Body of pancreas (tissue), 4 donors: ENCODE measurements around the gene ST3GAL3.

ENCODE experiments used
- CTCF ChIP-seq, 7 experiments: fragments of 450-650 bp in 4 of 7; fragments of 200-600 bp in 3 of 7; sonication (generic) in 3 of 7; IDR thresholded peaks; one replicate each; pipeline ENCODE4 v1.5.1; 2016 to 2019; ENCODE audit warnings: antibody characterized with exemption in 7 of 7
- POLR2A ChIP-seq, 3 donors: fragments of 450-650 bp; IDR thresholded peaks; one replicate each; pipeline ENCODE4 v1.6.1; 2016; ENCODE audit warnings: antibody characterized with exemption in 3 of 3, mild to moderate bottlenecking in 2 of 3

- TF ChIP-seq CTCF (IDR thresholded peaks at IDR 0.05) (no peak), POLR2A (IDR thresholded peaks at IDR 0.05) (no peak)
Observed at GRCh38 chr1:43977376-43978263, 270.3 kb downstream of the ST3GAL3 start.
